Heart left ventricle (tissue), 16 donors: Measurements from ENCODE around the gene MROH2B. TPM values are rescaled to one million over a fixed set of nuclear protein-coding genes. Genes with fewer than 3 reads are reported as not detected.

ENCODE experiments used
- ATAC-seq, 4 donors: fragments of 200-7000 bp; cut with Tn5 transposase; one replicate each; pipeline ENCODE4 v1.9.1; 2020 to 2022; ENCODE audit warnings: moderate library complexity in 4 of 4, mild to moderate bottlenecking in 3 of 4, moderate number of reproducible peaks in 1 of 4
- DNase-seq, 5 donors: peaks; one replicate each; pipeline ENCODE4 v3.0.0-alpha.2; 2020
- H3K27ac ChIP-seq, 12 donors: fragments of 200-600 bp; sonication (generic) in 4 of 12; one replicate each; pipeline versions ENCODE4 v1.5.0 to v1.8.0; 2016 to 2022; ENCODE audit warnings: mild to moderate bottlenecking in 2 of 12
- H3K27me3 ChIP-seq, 9 donors: fragments of 200-600 bp; sonication (generic) in 2 of 9; one replicate each; pipeline versions ENCODE4 v1.5.1 to v1.8.0; 2016 to 2022; ENCODE audit warnings: mild to moderate bottlenecking in 3 of 9
- H3K36me3 ChIP-seq, 9 donors: fragments of 200-600 bp; sonication (generic) in 2 of 9; one replicate each; pipeline versions ENCODE4 v1.5.0 to v1.8.0; 2018 to 2022; ENCODE audit warnings: mild to moderate bottlenecking in 2 of 9
- H3K4me1 ChIP-seq, 12 donors: fragments of 200-600 bp; sonication (generic) in 4 of 12; one replicate each; pipeline versions ENCODE4 v1.5.0 to v1.8.0; 2016 to 2022; ENCODE audit warnings: mild to moderate bottlenecking in 3 of 12
- H3K4me3 ChIP-seq, 12 donors: fragments of 200-600 bp; sonication (generic) in 4 of 12; one replicate each; pipeline versions ENCODE4 v1.5.0 to v1.8.0; 2017 to 2022; ENCODE audit warnings: mild to moderate bottlenecking in 9 of 12, moderate library complexity in 4 of 12
- H3K9me3 ChIP-seq, 12 donors: fragments of 200-600 bp; sonication (generic) in 4 of 12; one replicate each; pipeline versions ENCODE4 v1.5.0 to v1.8.0; 2016 to 2022; ENCODE audit warnings: mild to moderate bottlenecking in 1 of 12
- POLR2A ChIP-seq, 2 donors: fragments of 450-650 bp; IDR thresholded peaks; one replicate each; pipeline ENCODE4 v1.6.1; 2017; ENCODE audit warnings: antibody characterized with exemption in 2 of 2, mild to moderate bottlenecking in 2 of 2, moderate library complexity in 2 of 2
- WGBS, 4 donors: extraction: QIAGEN DNeasy Blood & Tissue Kit in 2 of 4; methylation state at CpG; one replicate each; pipeline versions ENCODE4 v1.1.5 to v1.1.7; 2013 to 2018; 5-methylcytosine and 5-hydroxymethylcytosine counted together
- intact Hi-C, 10 donors: fragments of 100-400 bp; cut with DNase I; formaldehyde crosslinking; loops; one replicate each; pipeline versions ENCODE4 v1.11.1 to v1.14.2; 2022
- polyA plus RNA-seq, 2 donors: library from polyadenylated mRNA; stranded (reverse); fragments of 200-250 nt; gene quantifications; one replicate each; pipeline ENCODE4 v1.2.3, GENCODE V29; 2013
- total RNA-seq, 9 donors: library from RNA; depleted of rRNA in 2 of 9; stranded (reverse); fragments of >200 nt in 2 of 9; fragmentation: NEBNext Ultra II Directional in 3 of 9; extraction: Animal tissue kit (Norgen Biotek cat#: 25700) in 3 of 9; gene quantifications; one replicate each; pipeline versions ENCODE4 v1.1.0 to v1.2.4, GENCODE V29; 2016 to 2023
- TF ChIP-seq, protein P1 (sequence below), 12 donors: fragments of 200-600 bp; sonication (generic) in 4 of 12; IDR thresholded peaks; one replicate each; pipeline versions ENCODE4 v1.5.0 to v1.8.0; 2018 to 2022; ENCODE audit warnings: antibody characterized with exemption in 12 of 12, mild to moderate bottlenecking in 5 of 12
- donor health status: ischemic (EF 13 %, LVEDD 7.1; RV severe dilation, severe dysfunction).
- donor health status: healthy with polysubstance abuse.
- donor health status: DM: no; HTN: yes; CAD: no.
- donor health status: DM: no; HTN: no; CAD: no.
- donor health status: ischemic (EF 25% LVEDD 6.9; RV normal size, moderate dysfunction).
- donor health status: ischemic (EF 25% LVEDD 5.7; RV mildly dilated, moderate dysfunction).
- donor health status: healthy.
- donor health status: DM: yes; HTN: yes; CAD: no.
- donor health status: ischemic (EF 35%, LVEDD 5.7; RV mildly dilated, moderate dysfunction).
- donor health status: nonischemic (EF 11% LVEDD 7.7; RV severe dilation, severe dysfunction).
- donor health status: DM: yes; HTN: yes; CAD: no.
- donor health status: PGD.
- donor health status: ischemic (EF 29% LVEDD 5.4; RV normal size, mild dysfunction).
- donor health status: nonischemic (EF 23%, LVEDD 6.1; RV moderate dilation, normal function).

MROH2B gene
- total and polyA plus RNA-seq, 11 donors, result not detected

DNA sequence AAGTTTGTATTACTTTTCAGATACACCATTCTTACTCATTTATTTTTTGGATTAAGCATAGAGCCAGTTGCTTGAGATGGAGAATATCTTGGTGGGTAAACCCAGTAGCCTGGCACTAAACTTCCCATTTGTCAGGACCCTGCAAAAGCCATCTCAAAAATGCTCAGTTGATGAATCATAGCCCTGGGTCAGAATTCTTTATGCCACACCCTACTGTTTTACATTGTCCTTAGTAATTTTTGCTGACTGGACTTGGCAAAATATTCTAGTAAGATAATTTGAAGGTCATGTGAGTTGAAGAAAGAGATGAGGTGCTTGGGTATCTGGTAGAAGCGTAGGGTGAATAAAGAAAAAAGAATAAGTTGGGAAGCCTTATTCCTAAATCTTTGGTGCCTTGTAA, 111.1 kb downstream of the MROH2B start:
- peaks cover 0 to 81% (median 5%) of the 10 kb centered on the region in 9 donors for H3K36me3 ChIP-seq
- no peak overlapping the region for H3K27ac ChIP-seq
- no peak overlapping the region for H3K4me3 ChIP-seq
- intact Hi-C loops, result loop anchor here in 1 of 10 donors (5.0 kb wide), 1 partner anchor 58 kb away; no protein-coding TSS in a partner anchor
- H3K4me1 ChIP-seq, result no peaks in the 10 kb centered on the region
- DNase-seq (no peak), ATAC-seq (no peak)
- H3K27me3 ChIP-seq, result no peaks in the 10 kb centered on the region
- TF ChIP-seq, protein P1, sequence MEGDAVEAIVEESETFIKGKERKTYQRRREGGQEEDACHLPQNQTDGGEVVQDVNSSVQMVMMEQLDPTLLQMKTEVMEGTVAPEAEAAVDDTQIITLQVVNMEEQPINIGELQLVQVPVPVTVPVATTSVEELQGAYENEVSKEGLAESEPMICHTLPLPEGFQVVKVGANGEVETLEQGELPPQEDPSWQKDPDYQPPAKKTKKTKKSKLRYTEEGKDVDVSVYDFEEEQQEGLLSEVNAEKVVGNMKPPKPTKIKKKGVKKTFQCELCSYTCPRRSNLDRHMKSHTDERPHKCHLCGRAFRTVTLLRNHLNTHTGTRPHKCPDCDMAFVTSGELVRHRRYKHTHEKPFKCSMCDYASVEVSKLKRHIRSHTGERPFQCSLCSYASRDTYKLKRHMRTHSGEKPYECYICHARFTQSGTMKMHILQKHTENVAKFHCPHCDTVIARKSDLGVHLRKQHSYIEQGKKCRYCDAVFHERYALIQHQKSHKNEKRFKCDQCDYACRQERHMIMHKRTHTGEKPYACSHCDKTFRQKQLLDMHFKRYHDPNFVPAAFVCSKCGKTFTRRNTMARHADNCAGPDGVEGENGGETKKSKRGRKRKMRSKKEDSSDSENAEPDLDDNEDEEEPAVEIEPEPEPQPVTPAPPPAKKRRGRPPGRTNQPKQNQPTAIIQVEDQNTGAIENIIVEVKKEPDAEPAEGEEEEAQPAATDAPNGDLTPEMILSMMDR (IDR thresholded peaks at IDR 0.05), result no peak
- no peak for TF ChIP-seq POLR2A (IDR thresholded peaks at IDR 0.05)
- WGBS, 4 donors, result 92 to 94% (median 93%) methylated on average over 1 of the region's 1 CpG
- H3K9me3 ChIP-seq, result peaks cover 0 to 16% (median 0%) of the 10 kb centered on the region in 12 donors

DNA sequence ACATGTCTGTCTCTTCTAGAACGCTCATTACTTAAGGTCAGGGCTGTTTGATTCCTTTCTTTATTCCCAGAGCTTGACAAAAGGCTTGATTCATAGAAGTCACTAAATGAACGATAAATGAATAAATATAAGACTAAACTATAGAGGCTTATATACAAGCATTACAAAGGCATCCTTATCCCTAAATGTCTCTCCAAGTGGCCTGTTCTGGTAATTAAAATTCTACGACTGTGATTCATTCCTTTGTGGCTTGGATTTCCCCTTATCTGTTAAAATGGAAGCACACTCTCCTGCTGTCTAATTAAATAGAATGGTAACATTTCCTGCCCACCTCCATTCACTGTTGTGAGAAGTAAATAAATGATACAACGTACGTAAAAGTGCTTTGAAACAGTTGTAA, 112.3 kb downstream of the MROH2B start:
- Histone ChIP-seq H3K27me3 (no peaks in the 10 kb centered on the region), H3K27ac (no peak overlapping the region), H3K36me3 (peaks cover 0 to 72% (median 5%) of the 10 kb centered on the region in 9 donors), H3K9me3 (peaks cover 0 to 16% (median 0%) of the 10 kb centered on the region in 12 donors), H3K4me3 (no peak overlapping the region), H3K4me1 (no peaks in the 10 kb centered on the region)
- DNase-seq (no peak), ATAC-seq (no peak)
- intact Hi-C loops, result no loop called here
- 84 to 89% (median 88%) methylated on average over 5 of the region's 5 CpGs for WGBS, 4 donors
- TF ChIP-seq, protein P1 (IDR thresholded peaks at IDR 0.05), result no peak
- no peak for TF ChIP-seq POLR2A (IDR thresholded peaks at IDR 0.05)

DNA sequence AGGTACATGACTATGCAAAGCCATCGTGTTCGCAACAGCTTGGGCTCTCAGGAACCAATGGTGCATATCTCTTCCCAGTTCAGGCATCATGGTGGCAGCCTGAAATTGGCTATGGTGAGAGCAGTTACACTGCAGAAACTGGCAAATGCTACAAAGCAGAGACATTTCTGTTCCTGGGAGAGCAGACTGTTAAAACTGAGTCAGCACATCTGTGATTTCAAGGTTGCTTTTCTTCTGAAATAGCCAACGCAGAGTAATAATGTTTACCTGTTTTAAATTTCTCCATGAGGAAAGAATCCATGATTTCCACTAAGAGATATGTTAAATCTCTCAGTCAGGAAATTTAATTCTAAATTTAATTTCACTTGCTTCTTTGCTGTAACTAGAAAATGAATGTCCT, 114.1 kb downstream of the MROH2B start:
- 90 to 98% (median 94%) methylated on average over 3 of the region's 3 CpGs for WGBS, 4 donors
- H3K36me3 ChIP-seq, result peaks cover 0 to 62% (median 5%) of the 10 kb centered on the region in 9 donors
- H3K27ac ChIP-seq, result no peak overlapping the region
- no peak overlapping the region for H3K4me3 ChIP-seq
- H3K9me3 ChIP-seq, result peaks cover 0 to 16% (median 0%) of the 10 kb centered on the region in 12 donors
- no peak for TF ChIP-seq POLR2A (IDR thresholded peaks at IDR 0.05)
- TF ChIP-seq, protein P1 (IDR thresholded peaks at IDR 0.05), result no peak
- ATAC-seq (no peak), DNase-seq (no peak)
- intact Hi-C loops, result no loop called here
- no peaks in the 10 kb centered on the region for H3K27me3 ChIP-seq
- no peaks in the 10 kb centered on the region for H3K4me1 ChIP-seq

DNA sequence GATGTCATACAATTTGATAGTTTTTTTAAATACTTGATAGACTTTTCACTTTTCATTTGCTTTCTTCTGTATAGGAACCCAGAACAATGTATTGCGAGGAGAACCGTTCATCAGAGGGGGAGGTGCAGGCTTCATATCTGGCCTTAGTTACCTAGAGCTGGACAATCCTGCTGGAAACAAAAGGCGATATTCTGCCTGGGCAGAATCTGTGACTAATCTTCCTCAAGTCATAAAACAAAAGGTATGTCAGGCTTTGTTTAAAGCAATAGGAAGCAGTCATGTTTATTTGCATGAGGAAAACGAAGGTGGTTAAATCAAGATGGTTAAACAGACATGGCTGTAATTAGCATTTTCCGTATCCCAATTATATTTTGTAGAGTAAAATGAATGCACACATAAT, 115.8 kb downstream of the MROH2B start:
- no peaks in the 10 kb centered on the region for H3K4me1 ChIP-seq
- no peak overlapping the region for H3K4me3 ChIP-seq
- ATAC-seq, result no peak
- WGBS, 4 donors, result 82 to 85% (median 84%) methylated on average over 5 of the region's 5 CpGs
- peaks cover 0 to 64% (median 5%) of the 10 kb centered on the region in 9 donors for H3K36me3 ChIP-seq
- no peaks in the 10 kb centered on the region for H3K27me3 ChIP-seq
- TF ChIP-seq, protein P1 (IDR thresholded peaks at IDR 0.05), result no peak
- TF ChIP-seq POLR2A (IDR thresholded peaks at IDR 0.05), result no peak
- DNase-seq, result no peak
- peaks cover 0 to 16% (median 0%) of the 10 kb centered on the region in 12 donors for H3K9me3 ChIP-seq
- intact Hi-C loops, result no loop called here
- H3K27ac ChIP-seq, result no peak overlapping the region

Other genes with a start within 250 kb of the MROH2B start
- 100 to 1,000 TPM in 7 of 9 donors, 10 to 100 TPM in 2; 32.7 to 838 (median 595) TPM for gene RPL37, start 236.1 kb downstream of the MROH2B start, total RNA-seq
- 100 to 1,000 TPM; 848 to 898 TPM for gene RPL37, start 236.1 kb downstream of the MROH2B start, polyA plus RNA-seq
- 10 to 100 TPM in 1 of 9 donors, 1 to 10 TPM in 8; 5.2 to 13.0 (median 6.1) TPM for gene CARD6, start 230.0 kb downstream of the MROH2B start, total RNA-seq
- gene CARD6, start 230.0 kb downstream of the MROH2B start, polyA plus RNA-seq, result 1 to 10 TPM; 2.2 to 3.1 TPM
- 100 to 1,000 TPM in 4 of 9 donors, 10 to 100 TPM in 5; 69.8 to 346 (median 89.2) TPM for gene C7, start 161.8 kb downstream of the MROH2B start, total RNA-seq
- gene C7, start 161.8 kb downstream of the MROH2B start, polyA plus RNA-seq, result 100 to 1,000 TPM in 1 of 2 donors, 10 to 100 TPM in 1; 69.5 to 252 TPM
- 100 to 1,000 TPM in 3 of 9 donors, 10 to 100 TPM in 6; 14.1 to 151 (median 77.0) TPM for gene C6, start 142.2 kb upstream of the MROH2B start, total RNA-seq
- 1 to 10 TPM; 3.2 to 7.2 TPM for gene C6, start 142.2 kb upstream of the MROH2B start, polyA plus RNA-seq